Omental fat pad (tissue), 4 donors: ENCODE data around the gene MYO19. TPM values are rescaled to one million over a fixed set of nuclear protein-coding genes. Genes with fewer than 3 reads are reported as not detected.

Experiments
- ATAC-seq: fragments of 150-250 bp; one replicate; pipeline ENCODE4 v1.9.1; 2016; ENCODE audit warnings: mild to moderate bottlenecking, moderate library complexity; ENCODE audit not compliant: low FRiP score
- DNase-seq: peaks from one replicate; pipeline ENCODE4 v3.0.0-alpha.2; 2019; ENCODE audit warnings: low spot score
- CTCF ChIP-seq, 3 donors: fragments of 450-650 bp; IDR thresholded peaks; one replicate each; pipeline ENCODE4 v1.5.1; 2016 to 2017; ENCODE audit warnings: antibody characterized with exemption in 3 of 3, mild to moderate bottlenecking in 3 of 3, moderate library complexity in 2 of 3
- total RNA-seq, 4 donors: library from RNA; depleted of rRNA; stranded (reverse); fragments of >200 nt; gene quantifications; one replicate each; pipeline ENCODE4 v1.1.0, GENCODE V29; 2016

MYO19 gene
- total RNA-seq, 4 donors from 2014 or later = 25.6 to 103 (median 39.6) TPM

- DNase-seq (no peak), ATAC-seq (no peak)
- no peak for TF ChIP-seq CTCF (IDR thresholded peaks at IDR 0.05)
Measured at GRCh38 chr17:36553459-36553858, 18.8 kb upstream of the MYO19 start.

GRCh38 chr17:36550491-36551417 lies 16.1 kb upstream of the MYO19 start:
- ATAC-seq = no peak
- no peak for DNase-seq
- TF ChIP-seq CTCF (IDR thresholded peaks at IDR 0.05) = no peak

GRCh38 chr17:36547776-36548175 lies 13.1 kb upstream of the MYO19 start:
- TF ChIP-seq CTCF (IDR thresholded peaks at IDR 0.05) = no peak
- ATAC-seq (no peak), DNase-seq (no peak)

GRCh38 chr17:36546418-36547093 lies 11.9 kb upstream of the MYO19 start:
- DNase-seq (no peak), ATAC-seq (no peak)
- no peak for TF ChIP-seq CTCF (IDR thresholded peaks at IDR 0.05)

- TF ChIP-seq CTCF (IDR thresholded peaks at IDR 0.05) = no peak
- peak; percentile 92 for ATAC-seq
- DNase-seq = peak; percentile 75
Measured at GRCh38 chr17:36545465-36546417, 11.1 kb upstream of the MYO19 start.

GRCh38 chr17:36545077-36545464 lies 10.4 kb upstream of the MYO19 start:
- no peak for TF ChIP-seq CTCF (IDR thresholded peaks at IDR 0.05)
- ATAC-seq (peak; percentile 71), DNase-seq (no peak)
